Measurements from ENCODE around the gene COPS9. TPM values are rescaled to one million over a fixed set of nuclear protein-coding genes. Genes with fewer than 3 reads are reported as not detected.

Gene COPS9
- total and polyA plus RNA-seq, 5 donors from 2014 or later: 77.6 to 330 (median 326) TPM

DNA sequence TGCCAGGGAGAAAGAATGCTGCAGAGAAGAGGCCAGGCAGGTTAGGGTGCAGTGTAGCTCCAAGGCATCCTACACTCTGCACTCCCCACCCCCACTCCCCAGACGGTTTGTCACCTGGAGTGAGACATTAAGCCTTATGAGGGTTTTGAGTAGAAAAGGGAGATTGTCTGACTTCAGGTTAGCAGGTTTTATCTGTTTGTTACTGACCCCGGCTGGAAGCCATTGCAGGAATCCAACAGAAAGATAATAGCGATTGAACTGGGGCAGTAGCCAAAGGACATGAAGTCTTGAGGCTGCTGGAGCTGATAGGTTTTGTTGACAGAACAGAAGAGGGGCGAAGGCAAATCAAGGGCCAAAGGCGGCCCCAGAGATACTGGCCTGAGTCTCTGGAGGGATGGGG, 46.8 kb downstream of the COPS9 start:
- H3K27ac Mint-ChIP-seq: peak overlapping the region in 1 of 3 donors; percentile 11
- no peak overlapping the region for H3K4me3 Mint-ChIP-seq
- Histone ChIP-seq H3K27ac (ENCODE audit: insufficient read depth, low read length, poor library complexity, severe bottlenecking) (no peak overlapping the region), H3K36me3 (ENCODE audit: control insufficient read depth, insufficient read depth, low read length) (no peaks in the 10 kb centered on the region), H3K4me1 (ENCODE audit: control insufficient read depth, insufficient read depth, low read length, poor library complexity, severe bottlenecking) (no peaks in the 10 kb centered on the region), H3K9me3 (ENCODE audit: control insufficient read depth in 2 of 2, low read length in 2 of 2) (peaks cover 14 to 15% of the 10 kb centered on the region in 2 experiments), H3K4me3 (ENCODE audit: low read depth, low read length) (no peak overlapping the region), H3K27me3 (ENCODE audit: control insufficient read depth, insufficient read depth, low read length) (peaks cover 21% of the 10 kb centered on the region)
- DNase-seq: no peak
- peaks cover 0 to 27% (median 8%) of the 10 kb centered on the region in 7 donors for H3K9me3 Mint-ChIP-seq
- H3K27me3 Mint-ChIP-seq: peaks cover 22% of the 10 kb centered on the region
- H3K36me3 Mint-ChIP-seq: no peaks in the 10 kb centered on the region
- ATAC-seq (ENCODE audit: low read depth in 2 of 2): no peak
- H3K4me1 Mint-ChIP-seq: no peaks in the 10 kb centered on the region

DNA sequence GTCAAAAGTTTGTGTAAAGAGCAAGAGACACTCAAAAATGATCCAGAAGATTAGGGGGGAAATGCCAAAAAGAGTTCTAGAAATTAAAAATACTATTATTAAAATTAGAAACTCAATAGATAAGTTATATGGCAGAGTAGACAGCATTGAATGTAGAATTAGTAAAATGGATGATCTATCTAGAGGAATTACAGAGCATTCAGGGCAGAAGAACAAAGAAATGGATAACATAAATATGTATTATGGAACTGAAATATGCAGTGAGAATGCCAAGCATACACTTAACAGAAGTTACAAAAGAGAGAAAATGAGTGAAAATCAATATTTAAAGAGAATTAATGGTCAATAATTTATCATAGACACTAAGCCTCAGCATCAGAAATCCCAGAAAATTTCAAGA, 49.5 kb downstream of the COPS9 start:
- Histone ChIP-seq H3K27me3 (ENCODE audit: control insufficient read depth, insufficient read depth, low read length) (peaks cover 11% of the 10 kb centered on the region), H3K4me3 (ENCODE audit: low read depth, low read length) (no peak overlapping the region), H3K36me3 (ENCODE audit: control insufficient read depth, insufficient read depth, low read length) (no peaks in the 10 kb centered on the region), H3K27ac (ENCODE audit: insufficient read depth, low read length, poor library complexity, severe bottlenecking) (no peak overlapping the region), H3K9me3 (ENCODE audit: control insufficient read depth in 2 of 2, low read length in 2 of 2) (peaks cover 14 to 15% of the 10 kb centered on the region in 2 experiments), H3K4me1 (ENCODE audit: control insufficient read depth, insufficient read depth, low read length, poor library complexity, severe bottlenecking) (no peaks in the 10 kb centered on the region)
- ATAC-seq (ENCODE audit: low read depth in 2 of 2) (no peak), DNase-seq (no peak)
- Mint-ChIP-seq H3K4me1 (no peaks in the 10 kb centered on the region), H3K27ac (no peak overlapping the region), H3K36me3 (no peaks in the 10 kb centered on the region), H3K27me3 (peaks cover 4% of the 10 kb centered on the region), H3K4me3 (no peak overlapping the region), H3K9me3 (peaks cover 0 to 22% (median 7%) of the 10 kb centered on the region in 7 donors)

Other genes starting within 250 kb of the COPS9 start
- gene NDUFA10, start 111.0 kb downstream of the COPS9 start, total RNA-seq: 101 TPM
- 100 to 1,000 TPM; 114 to 141 (median 126) TPM for gene NDUFA10, start 111.0 kb downstream of the COPS9 start, polyA plus RNA-seq
- not detected for gene OR6B2, start 105.9 kb downstream of the COPS9 start, total RNA-seq
- not detected for gene OR6B2, start 105.9 kb downstream of the COPS9 start, polyA plus RNA-seq
- gene OR6B3, start 82.8 kb downstream of the COPS9 start, total RNA-seq: not detected
- not detected for gene OR6B3, start 82.8 kb downstream of the COPS9 start, polyA plus RNA-seq
- not detected for gene OTOS, start 4.4 kb upstream of the COPS9 start, total RNA-seq
- gene OTOS, start 4.4 kb upstream of the COPS9 start, polyA plus RNA-seq: not detected

Measured in CD4-positive, CD25-positive, alpha-beta regulatory T cell (primary cell).